HG02981 (cell line): ENCODE data around the gene TP53BP2.
"Not testable (repeated sequence)": the region's sequence is repeated elsewhere in the genome, so short reads cannot be mapped to it uniquely, and the experiment has no call there.

Source experiments
- ATAC-seq: cut with Tn5 transposase; IDR thresholded peaks from one replicate; pipeline ENCODE4 v1.9.1; 2021; ENCODE audit warnings: mild to moderate bottlenecking, moderate library complexity; ENCODE audit not compliant: unreplicated experiment

TP53BP2 gene, protein sequence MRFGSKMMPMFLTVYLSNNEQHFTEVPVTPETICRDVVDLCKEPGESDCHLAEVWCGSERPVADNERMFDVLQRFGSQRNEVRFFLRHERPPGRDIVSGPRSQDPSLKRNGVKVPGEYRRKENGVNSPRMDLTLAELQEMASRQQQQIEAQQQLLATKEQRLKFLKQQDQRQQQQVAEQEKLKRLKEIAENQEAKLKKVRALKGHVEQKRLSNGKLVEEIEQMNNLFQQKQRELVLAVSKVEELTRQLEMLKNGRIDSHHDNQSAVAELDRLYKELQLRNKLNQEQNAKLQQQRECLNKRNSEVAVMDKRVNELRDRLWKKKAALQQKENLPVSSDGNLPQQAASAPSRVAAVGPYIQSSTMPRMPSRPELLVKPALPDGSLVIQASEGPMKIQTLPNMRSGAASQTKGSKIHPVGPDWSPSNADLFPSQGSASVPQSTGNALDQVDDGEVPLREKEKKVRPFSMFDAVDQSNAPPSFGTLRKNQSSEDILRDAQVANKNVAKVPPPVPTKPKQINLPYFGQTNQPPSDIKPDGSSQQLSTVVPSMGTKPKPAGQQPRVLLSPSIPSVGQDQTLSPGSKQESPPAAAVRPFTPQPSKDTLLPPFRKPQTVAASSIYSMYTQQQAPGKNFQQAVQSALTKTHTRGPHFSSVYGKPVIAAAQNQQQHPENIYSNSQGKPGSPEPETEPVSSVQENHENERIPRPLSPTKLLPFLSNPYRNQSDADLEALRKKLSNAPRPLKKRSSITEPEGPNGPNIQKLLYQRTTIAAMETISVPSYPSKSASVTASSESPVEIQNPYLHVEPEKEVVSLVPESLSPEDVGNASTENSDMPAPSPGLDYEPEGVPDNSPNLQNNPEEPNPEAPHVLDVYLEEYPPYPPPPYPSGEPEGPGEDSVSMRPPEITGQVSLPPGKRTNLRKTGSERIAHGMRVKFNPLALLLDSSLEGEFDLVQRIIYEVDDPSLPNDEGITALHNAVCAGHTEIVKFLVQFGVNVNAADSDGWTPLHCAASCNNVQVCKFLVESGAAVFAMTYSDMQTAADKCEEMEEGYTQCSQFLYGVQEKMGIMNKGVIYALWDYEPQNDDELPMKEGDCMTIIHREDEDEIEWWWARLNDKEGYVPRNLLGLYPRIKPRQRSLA

DNA sequence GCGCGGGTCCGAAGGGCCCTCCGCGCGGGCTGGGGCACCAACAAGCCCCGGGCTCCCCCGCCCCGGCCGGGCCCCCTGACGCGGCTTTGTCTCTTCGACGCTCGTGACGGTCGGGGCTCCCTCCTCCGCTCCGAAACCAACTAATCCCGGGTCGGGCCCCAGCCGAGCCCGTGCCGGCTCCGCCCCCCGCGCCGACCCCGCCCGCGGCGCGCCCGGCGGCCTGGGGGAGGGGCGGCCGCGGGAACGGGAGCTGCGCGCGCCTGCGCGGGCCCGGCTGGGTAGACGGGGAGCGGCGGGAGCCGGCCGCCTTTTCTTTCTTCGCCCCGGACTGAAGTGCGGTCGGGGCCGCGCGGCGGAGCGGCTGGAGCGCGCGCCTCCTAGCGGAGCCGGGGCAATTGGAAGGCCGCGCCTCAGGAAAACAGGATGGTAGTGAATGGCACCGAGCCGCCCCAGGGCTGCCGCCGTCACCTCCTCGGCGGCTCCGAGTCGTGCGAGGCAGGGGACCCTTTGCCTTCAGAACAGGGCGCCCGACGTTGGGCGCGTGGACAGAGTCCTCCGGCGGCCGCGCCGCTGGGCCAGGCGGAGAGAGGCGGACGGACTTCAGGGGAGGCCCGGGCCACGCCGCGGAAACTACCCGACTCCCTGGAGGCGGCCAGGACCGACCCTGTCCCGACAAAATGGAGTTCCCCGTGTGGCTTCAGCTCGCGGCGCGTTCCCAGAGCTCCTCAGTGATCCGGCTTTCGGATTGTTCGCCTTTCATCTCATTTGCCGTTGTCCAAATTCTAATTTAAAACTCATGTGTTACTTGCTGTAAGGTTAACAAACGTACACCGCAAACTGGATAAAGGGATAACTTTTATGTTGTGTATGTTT lies at the start of gene TP53BP2:
TP53BP2 (minus strand) TSS at position 138 of the 873 bp plus-strand sequence. CDS start 267 bp downstream, outside the sequence.
- peak; percentile 63 for ATAC-seq

DNA sequence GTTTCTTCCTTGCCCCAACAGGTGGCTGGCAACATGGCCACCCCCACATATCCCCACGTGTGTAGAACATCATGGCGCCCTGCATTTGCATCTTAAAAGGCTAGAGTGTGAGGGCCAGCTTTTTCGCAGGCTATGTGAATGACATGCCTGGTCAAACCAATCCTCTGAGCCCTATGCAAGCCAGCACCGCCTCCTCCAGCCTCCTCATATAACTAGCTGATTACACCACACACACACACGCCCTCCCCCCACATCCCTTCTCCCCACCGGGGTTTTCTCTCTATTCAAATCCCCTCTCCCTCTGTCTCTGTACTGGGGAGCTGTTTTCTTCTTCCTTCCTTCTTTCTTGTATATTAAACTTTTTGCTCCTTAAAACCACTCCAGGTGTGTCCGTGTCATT lies 44.7 kb upstream of the TP53BP2 start:
- ATAC-seq: not testable (repeated sequence)

DNA sequence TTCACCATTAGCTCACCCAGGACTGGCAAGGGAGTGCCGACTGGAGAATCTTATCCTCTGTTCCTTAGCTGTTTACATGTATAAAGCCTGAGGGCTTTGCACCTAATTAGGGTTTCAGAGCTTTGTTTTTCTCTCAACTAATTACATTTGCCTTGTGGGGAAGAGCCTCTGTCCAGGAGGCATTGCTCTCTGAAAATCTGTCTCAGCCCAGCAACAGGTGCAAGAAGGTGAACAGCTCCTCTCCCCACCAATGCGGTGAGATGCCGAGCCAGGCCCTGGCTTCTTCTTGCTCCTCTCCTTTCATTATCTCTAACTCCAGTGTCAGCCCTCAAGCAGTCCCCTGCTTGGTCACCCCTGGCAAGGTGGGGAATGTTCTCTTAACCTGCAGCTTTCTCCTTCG lies 43.6 kb upstream of the TP53BP2 start:
- not testable (repeated sequence) for ATAC-seq

DNA sequence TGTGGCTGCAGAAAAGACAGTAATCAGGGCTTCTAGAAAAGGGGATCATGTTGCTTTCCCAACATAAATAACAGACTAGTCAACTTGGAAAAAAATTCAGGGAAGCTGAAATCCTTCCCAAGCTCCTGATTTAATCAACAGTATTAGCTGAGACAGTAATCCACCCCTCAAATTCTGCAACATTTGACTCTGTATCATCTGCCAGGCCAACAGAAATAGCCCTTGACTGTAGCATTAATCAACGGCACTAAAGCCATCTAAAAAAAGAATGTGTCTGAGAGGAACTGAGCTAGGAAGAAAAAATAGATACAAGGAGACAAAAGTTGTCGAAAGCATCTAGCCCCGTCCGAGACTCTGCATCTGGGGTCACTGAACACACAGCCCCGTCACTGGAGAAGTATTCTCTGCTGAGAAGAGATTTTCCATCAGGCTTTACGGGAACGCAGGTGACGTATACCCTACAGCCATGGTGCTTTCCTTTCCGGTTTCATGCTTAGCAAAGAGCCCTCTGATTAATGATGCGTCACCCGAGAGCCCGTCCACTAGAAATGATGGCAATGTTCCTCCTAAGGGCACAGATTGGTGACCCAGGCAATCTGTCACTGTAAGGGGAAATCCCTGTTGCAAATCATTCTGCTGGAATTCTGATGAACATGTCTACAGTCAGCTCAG lies 42.1 kb upstream of the TP53BP2 start:
- no peak for ATAC-seq

DNA sequence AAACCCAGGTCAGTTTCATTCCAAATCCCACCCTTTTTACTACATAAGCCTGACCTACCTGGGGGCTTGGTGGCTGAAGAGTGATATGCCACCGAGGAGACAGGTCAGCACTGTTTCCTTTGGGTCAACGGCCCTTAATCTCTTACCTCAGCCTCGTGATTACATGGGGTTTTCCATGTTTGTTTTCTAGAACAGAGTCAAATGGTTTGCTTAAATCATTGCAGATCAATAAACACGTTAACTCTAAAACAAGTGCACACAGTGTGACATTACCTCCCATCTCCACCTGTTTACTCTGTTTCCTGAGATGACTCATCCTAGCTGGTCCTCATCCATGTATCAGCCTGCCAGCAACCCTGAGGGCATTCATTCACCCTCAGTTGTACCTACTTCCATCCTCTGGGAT lies 40.8 kb upstream of the TP53BP2 start:
- ATAC-seq: no peak

DNA sequence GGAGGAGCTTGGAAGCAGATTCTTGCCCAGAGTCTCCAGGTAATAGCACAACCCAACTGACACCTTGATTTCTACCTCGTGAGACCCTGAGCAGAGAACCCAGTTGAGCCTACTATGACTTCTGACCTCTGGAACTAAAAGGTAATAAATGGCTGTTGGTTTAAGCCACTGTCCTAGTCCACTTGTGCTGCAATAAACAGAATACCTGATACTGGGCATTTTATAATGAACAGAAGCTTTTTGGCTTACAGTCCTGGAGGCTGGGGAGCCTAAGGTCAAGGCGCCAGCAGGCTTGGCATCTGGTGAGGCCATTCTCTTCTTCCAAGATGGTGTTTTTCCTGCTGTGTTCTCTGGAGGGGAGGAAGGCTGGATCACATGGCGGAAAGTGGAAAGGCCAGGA lies 39.9 kb upstream of the TP53BP2 start:
- no peak for ATAC-seq

DNA sequence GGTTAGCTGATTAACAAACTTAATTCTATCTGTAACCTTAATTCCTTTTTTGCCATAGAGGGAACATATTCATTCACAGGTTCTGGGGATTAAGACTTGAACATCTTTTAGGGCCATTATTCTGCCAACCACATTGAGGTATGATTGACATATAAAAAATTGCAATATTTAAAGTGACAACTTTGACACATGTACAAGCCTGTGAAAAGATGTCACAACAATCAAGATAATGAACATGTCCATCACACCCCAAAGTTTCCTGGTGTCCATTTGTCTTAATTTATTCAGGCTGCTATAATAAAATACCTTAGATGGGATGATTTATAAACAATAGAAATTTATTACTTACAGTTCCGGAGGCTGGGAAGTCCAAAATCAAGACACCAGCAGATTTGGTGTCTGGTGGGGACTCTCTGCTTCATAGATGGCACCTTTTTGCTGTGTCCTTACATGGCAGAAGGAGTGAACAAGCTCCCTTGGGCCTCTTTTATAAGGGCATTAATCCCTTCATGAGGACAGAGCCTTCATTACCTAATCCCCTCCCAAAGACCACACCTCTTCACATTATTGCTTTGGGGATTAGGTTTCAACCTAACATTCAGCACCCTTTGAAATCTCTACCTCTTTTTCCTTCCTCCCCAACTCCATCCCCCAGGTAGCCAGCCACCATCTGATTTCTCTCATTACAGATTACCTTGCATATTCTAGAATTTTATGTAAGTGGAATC lies 33.0 kb upstream of the TP53BP2 start:
- no peak for ATAC-seq

DNA sequence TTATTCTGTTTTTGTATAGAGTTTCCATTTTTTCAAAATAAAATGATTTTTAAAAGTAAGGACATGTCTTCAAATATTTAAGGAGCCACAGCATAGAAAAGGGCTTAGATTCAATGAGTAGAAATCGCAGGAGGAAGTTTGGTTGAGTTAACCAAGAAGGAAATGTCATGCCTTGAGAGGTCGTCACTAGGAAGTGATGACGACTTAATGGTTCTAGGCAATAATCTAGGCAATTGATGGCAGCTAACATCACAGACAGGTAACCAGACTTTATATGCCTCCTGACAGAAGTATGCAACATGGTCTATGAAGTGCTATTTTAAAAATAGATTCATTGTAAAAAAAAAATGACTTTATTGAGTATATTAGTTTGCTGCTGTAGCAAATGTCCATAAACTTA lies 32.1 kb upstream of the TP53BP2 start:
- ATAC-seq: no peak

DNA sequence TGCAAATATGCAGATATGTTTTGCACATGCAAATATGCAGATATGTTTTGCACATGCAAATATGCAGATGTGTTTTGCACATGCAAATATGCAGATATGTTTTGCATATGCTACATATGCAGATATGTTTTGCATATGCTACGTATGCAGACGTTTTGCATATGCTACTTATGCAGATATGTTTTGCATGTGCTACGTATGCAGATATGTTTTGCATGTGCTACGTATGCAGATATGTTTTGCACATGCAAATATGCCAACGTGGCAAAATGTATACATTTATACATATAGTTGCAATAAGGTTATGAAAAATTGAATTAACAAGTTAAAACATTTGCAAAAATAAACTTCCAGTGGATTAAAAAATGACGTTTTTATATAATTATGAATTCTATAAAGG lies 30.8 kb upstream of the TP53BP2 start:
- ATAC-seq: no peak

DNA sequence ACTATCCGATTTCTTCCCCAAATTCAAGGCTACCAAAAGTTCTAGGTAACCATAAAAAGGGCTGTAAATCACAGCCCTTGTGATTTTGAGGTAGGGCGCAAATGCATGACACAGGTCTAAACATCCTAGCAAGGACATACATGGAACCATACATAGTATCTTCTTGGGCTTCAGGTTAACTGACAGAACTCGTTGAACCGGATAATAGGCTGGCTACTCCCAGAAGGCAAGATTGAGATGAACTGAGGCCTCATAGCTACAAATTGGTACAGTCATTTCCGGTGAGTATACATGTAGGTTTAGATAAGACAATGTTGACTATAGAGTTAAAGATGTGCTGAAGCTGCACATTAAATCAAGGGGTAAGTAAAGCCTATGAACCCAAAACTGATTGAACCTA lies 27.3 kb upstream of the TP53BP2 start:
- ATAC-seq: no peak

DNA sequence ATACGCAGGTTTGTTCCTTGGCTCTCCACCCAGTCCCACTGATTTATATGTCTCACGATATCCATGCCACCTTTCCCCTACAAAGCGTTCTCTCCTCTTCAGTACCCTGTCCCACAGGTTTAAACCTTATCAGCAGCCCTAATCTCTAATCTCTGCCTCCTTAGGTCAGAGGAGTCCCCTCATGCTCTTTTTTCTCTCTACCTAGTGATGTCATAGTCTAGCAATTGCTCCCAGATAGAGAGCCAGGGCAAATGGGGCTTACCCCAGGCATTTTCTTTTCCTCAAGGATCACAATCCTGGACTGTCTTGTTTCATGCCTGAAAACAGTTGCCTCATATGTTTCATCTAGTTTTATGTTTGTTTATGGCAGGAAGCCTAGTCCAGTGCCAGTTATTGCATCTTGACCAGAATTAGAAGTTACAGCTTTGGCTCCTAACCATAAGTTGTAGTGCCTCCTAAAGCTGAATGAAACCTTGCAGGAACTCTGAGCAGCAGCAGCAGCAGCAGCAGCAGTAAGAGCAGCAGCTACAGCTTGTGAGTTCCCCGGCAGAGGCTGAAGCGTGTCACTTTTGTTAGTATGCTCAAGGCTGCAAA lies 26.7 kb upstream of the TP53BP2 start:
- ATAC-seq: no peak

DNA sequence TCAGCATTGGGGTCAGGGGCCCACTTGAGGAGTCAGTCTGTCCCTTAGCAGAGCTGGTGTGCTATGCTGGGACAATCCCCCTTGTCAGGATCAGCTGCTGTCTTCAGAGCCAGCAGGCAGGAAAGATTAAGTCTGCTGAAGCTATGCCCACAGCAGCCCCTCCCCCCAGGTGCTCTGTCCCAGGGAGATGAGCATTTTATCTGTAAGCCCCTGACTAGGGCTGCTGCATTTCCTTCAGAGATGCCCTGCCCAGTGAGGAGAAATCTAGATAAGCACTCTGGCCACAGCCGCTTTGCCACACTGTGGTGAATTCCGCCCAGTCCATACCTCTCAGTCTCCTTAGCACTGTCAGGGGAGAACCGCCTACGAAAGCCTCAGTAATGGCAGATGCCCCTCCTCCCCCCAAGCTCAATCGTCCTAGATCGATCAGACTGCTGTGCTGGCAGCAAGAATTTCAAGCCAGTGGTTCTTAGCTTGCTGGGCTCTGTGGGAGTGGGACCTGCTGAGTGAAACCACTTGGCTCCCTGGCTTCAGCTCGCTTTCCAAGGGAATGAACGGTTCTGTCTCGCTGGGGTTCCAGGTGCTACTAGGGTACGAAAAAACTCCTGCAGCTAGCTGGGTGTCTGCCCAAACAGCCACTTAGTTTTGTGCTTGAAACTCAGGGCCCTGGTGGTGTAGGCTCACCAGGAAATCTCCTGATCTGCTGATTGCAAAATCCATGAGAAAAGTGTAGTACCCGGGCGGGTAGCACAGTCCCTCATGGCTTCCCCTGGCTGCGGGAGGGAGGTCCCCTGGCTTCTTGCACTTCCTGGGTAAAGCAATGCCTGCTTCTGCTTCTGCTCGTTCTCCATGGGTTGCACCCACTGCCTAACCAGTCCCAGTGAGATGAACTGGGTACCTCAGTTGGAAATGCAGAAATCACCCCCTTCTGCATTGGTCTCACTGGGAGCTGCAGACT lies 25.1 kb upstream of the TP53BP2 start:
- ATAC-seq: no peak

DNA sequence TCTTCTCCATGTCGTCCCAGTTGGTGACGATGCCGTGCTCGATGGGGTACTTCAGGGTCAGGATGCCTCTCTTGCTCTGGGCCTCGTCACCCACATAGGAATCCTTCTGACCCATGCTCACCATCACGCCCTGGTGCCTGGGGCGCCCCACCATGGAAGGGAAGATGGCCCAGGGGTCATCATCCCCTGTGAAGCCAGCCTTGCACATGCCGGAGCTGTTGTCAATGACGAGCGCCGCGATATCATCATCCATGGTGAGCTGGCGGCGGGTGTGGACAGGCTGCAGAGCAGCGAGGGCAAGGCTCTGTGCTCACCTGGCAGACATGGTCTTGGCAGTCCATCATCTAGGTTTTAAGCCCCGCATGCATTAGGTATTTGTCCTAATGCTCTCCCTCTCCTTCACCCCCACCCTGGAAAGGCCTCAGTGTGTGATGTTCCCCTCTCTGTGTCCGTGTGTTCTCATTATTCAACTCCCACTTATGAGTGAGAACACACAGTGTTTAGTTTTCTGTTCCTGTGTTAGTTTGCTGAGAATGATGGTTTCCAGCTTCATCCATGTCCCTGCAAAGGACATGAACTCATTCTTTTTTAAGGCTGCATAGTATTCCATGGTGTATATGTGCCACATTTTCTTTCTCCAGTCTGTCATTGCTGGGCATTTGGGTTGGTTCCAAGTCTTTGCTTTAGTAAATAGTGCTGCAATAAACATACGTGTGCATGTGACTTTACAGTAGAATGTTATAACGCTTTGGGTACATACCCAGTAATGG lies 19.0 kb upstream of the TP53BP2 start:
- ATAC-seq: not testable (repeated sequence)

DNA sequence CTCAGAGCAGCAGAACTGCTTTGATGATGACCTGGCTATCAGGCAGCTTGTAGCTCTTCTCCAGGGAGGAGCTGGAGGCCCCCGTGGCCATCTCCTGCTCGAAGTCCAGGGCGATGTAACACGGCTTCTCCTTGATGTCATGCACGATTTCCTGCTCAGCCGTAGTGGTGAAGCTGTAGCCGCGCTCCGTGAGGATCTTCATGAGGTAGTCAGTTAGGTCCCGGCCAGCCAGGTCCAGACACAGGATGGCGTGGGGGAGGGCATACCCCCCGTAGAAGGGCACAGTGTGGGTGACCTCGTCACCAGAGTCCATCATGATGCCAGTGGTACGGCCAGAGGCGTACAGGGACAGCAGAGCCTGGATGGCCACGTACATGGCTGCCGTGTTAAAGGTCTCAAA lies 18.3 kb upstream of the TP53BP2 start:
- ATAC-seq: no peak

DNA sequence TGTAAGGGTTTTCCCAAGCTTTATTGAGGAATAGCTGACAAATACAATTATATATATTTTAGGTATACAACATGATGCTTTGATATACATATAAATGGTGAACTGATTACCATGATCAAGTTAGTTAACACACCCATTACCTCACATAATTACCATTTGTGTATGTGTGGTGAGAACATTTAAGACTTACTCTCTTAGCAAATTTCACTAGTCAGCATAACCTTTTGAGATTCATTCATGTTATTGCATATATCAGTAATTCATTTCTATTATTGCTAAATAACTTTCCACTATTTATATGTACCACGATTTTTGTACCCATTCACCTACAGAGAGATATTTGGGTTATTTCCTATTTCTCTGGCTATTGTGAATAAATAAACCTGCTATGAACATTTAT lies 16.2 kb upstream of the TP53BP2 start:
- ATAC-seq: no peak

DNA sequence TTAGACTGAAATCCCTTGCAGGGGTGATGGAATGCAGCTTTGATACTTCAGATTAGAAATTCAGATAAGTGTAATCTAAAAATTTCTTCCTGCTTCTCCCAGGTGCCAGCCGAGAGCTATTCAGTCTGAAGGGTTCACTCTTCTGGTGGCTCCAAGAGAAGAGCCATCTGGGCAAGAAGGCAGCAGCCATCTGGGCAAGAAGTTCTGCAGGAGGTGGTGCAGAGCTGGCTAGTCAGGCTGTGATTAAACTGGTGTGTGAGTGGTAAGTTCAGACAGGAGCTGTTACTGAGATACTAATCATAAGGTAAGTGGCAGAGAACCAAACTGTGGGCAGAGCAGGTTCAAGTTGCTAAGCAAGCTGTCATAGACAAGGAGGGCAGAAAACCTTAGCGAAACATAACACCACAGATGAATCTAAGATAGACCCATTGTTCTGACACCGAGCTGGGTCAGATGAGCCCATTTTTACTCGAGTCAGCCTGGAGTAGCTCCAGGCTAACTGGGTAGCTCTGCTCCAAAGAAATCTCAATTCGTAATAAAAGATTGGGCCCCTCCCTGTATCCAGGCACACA lies 14.4 kb upstream of the TP53BP2 start:
- ATAC-seq: no peak

DNA sequence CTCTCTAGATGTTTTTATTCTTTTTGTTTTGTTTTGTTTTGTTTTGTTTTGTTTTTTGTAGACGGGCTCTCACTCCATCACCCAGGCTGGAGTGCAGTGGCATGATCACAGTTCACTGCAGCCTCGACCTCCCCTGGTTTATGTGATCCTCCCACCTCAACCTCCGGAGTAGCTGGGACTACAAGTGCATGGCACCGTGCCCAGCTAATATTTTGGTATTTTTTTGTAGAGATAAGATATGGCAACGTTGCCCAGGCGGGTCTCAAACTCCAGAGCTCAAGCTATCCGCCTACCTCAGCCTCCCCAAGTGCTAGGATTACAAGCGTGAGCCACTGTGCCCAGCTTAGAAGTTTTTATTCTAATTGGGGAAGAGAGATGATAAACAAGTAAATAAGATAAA lies 13.3 kb upstream of the TP53BP2 start:
- ATAC-seq: no peak
